ENCODE data around the gene RYR2. TPM values are rescaled to one million over a fixed set of nuclear protein-coding genes. Genes with fewer than 3 reads are reported as not detected.

The RYR2 gene
- total RNA-seq, 4 donors from 2014 or later, result 1.2 to 7.0 (median 2.5) TPM

DNA sequence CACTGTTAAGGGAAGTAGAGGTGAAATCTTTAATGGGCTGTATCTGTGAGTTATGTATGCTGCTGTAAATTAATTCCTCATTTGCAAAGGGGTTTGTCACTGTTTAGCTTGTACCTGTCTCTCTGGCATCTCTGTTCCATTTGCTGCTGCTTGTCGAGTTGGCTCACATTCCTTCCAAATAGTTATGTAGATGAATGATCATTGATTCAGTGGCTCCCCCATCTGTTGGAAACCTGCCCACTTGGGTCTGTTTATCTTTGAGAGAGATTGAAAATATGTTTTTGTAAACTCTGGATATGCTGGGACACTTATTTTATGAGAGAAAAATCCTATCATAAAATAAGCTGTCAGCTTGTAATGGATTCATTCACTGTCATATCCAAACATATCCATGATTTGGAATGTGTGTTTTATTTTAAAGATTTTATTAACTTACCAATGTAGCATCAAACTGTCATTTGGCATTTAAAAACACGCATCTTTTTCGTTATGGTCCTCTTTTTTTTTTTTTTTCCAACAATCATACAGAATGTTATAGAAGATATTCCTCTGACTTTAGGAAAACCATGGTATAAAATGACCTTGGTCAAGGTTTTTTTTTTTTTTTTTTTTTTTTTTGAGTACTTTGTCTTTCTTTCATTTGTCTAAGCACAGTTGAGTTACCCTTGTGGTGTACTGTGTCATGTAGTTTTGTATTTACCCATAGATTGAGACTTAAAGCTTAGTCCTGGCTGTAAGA is 3.5 kb downstream of the RYR2 start:
- no peaks in the 10 kb centered on the region for H3K36me3 ChIP-seq
- peaks cover 0 to 17% (median 5%) of the 10 kb centered on the region in 4 donors for H3K4me1 ChIP-seq
- TF ChIP-seq, protein P1, sequence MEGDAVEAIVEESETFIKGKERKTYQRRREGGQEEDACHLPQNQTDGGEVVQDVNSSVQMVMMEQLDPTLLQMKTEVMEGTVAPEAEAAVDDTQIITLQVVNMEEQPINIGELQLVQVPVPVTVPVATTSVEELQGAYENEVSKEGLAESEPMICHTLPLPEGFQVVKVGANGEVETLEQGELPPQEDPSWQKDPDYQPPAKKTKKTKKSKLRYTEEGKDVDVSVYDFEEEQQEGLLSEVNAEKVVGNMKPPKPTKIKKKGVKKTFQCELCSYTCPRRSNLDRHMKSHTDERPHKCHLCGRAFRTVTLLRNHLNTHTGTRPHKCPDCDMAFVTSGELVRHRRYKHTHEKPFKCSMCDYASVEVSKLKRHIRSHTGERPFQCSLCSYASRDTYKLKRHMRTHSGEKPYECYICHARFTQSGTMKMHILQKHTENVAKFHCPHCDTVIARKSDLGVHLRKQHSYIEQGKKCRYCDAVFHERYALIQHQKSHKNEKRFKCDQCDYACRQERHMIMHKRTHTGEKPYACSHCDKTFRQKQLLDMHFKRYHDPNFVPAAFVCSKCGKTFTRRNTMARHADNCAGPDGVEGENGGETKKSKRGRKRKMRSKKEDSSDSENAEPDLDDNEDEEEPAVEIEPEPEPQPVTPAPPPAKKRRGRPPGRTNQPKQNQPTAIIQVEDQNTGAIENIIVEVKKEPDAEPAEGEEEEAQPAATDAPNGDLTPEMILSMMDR (IDR thresholded peaks at IDR 0.05), result no peak
- no peak for TF ChIP-seq POLR2A (IDR thresholded peaks at IDR 0.05)
- no peak for TF ChIP-seq EP300 (IDR thresholded peaks at IDR 0.05; ENCODE audit: low read depth)
- no peak for TF ChIP-seq POLR2AphosphoS5 (IDR thresholded peaks at IDR 0.05)
- no peak overlapping the region for H3K4me3 ChIP-seq
- no peaks in the 10 kb centered on the region for H3K9me3 ChIP-seq
- no peak overlapping the region for H3K27ac ChIP-seq
- no peak for DNase-seq
- intact Hi-C loops (cut with DNase I; ENCODE audit: low total_unique reads), result loop anchor here (10.0 kb wide), 1 partner anchor 339 kb away; no protein-coding TSS in a partner anchor
- WGBS, 2 donors (ENCODE audit: low coverage in 1 of 2), result 29 to 39% methylated on average over 3 of the region's 3 CpGs
- in situ Hi-C loops (cut with MboI; ENCODE audit: low pct_ligation_motif_present in 1 of 4, low pct_unique_long_range_greater_than_20kb in 1 of 4, low sequenced_read_pairs in 3 of 4), result no loop called here
- H3K27me3 ChIP-seq, result peaks cover 62% of the 10 kb centered on the region

DNA sequence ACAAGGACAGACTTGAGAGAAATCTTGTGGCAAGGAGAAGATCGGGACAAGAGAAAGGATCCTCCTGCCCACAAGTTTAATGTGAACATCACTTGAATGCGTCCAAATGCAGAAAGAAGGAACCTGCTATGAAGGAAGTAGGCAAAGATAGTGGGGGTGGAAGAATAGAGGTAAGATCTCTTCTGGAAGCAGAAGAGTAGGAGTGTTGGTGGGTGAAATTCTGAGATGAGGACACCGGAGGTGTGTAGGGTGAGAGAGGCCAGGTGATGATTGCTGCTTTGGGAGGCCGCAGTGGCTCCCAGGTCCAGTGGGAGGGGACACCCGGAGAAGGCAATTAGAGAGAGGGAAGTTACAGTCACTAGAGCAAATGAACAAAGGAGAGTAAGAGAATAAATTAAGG is 6.8 kb downstream of the RYR2 start:
- H3K9me3 ChIP-seq, result no peaks in the 10 kb centered on the region
- intact Hi-C loops (cut with DNase I; ENCODE audit: low total_unique reads), result loop anchor here (10.0 kb wide), 1 partner anchor 336 kb away; no protein-coding TSS in a partner anchor

DNA sequence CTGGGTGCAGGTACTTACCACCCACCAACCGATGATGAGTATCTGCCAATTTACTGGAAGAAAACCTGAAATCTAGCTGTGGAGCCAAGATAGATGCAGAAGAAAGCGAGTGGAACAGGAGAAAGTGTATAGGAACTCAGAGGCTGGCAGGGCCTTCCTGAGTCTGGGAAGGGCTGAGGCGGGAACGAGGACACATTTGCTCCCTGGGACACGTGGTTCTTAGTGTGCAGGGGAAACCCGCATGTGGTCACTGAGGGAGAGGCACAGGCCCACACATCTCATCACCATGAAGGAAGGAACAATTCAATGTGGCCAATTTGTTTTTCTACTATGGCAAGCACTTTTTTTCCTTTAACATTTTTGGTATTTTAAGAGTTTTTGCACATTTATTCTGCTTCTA is 8.2 kb downstream of the RYR2 start:
- H3K36me3 ChIP-seq, result no peaks in the 10 kb centered on the region
- H3K27ac ChIP-seq, result no peak overlapping the region
- no peak overlapping the region for H3K4me3 ChIP-seq
- no peaks in the 10 kb centered on the region for H3K4me1 ChIP-seq
- in situ Hi-C loops (cut with MboI; ENCODE audit: low pct_ligation_motif_present in 1 of 4, low pct_unique_long_range_greater_than_20kb in 1 of 4, low sequenced_read_pairs in 3 of 4) (no loop called here), intact Hi-C loops (cut with DNase I; ENCODE audit: low total_unique reads) (no loop called here)
- H3K9me3 ChIP-seq, result no peaks in the 10 kb centered on the region
- no peak for DNase-seq
- WGBS, 2 donors (ENCODE audit: low coverage in 1 of 2), result 50 to 82% methylated on average over 1 to 6 of the region's 6 CpGs
- TF ChIP-seq POLR2AphosphoS5 (IDR thresholded peaks at IDR 0.05), result no peak
- TF ChIP-seq, protein P1 (IDR thresholded peaks at IDR 0.05), result no peak
- TF ChIP-seq EP300 (IDR thresholded peaks at IDR 0.05; ENCODE audit: low read depth), result no peak
- TF ChIP-seq POLR2A (IDR thresholded peaks at IDR 0.05), result no peak
- peaks cover 15% of the 10 kb centered on the region for H3K27me3 ChIP-seq

More for the DNA sequence above, 6.8 kb downstream of the RYR2 start:
- no peak for DNase-seq
- Histone ChIP-seq H3K4me1 (no peaks in the 10 kb centered on the region), H3K36me3 (no peaks in the 10 kb centered on the region), H3K27me3 (peaks cover 29% of the 10 kb centered on the region), H3K27ac (no peak overlapping the region), H3K4me3 (no peak overlapping the region)
- TF ChIP-seq, protein P1 (IDR thresholded peaks at IDR 0.05), result no peak
- no peak for TF ChIP-seq POLR2A (IDR thresholded peaks at IDR 0.05)
- TF ChIP-seq EP300 (IDR thresholded peaks at IDR 0.05; ENCODE audit: low read depth), result no peak
- no peak for TF ChIP-seq POLR2AphosphoS5 (IDR thresholded peaks at IDR 0.05)
- 80 to 81% methylated on average over 5 of the region's 5 CpGs for WGBS, 2 donors (ENCODE audit: low coverage in 1 of 2)
- in situ Hi-C loops (cut with MboI; ENCODE audit: low pct_ligation_motif_present in 1 of 4, low pct_unique_long_range_greater_than_20kb in 1 of 4, low sequenced_read_pairs in 3 of 4), result no loop called here

DNA sequence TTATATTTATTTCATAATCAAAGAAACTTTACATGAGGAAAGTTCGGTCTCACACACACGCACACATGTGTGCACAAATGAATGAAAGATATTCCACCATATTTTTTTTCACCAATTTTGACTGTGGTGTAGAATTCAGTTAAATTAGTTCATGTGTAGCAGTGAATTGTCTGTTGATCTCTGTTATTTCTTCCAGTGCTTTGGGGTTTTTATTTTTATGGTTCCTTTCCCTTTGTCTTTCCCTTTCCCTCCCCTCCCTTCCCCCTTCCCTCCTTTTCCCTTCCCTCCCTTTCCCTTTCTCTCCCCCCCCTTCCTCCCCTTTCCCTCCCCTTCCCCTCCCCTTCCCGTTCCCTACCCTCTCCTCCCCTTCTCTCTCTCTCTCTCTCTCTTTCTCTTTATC is 8.9 kb downstream of the RYR2 start:
- no peaks in the 10 kb centered on the region for H3K36me3 ChIP-seq
- DNase-seq, result no peak
- no peaks in the 10 kb centered on the region for H3K9me3 ChIP-seq
- H3K4me1 ChIP-seq, result no peaks in the 10 kb centered on the region
- intact Hi-C loops (cut with DNase I; ENCODE audit: low total_unique reads) (no loop called here), in situ Hi-C loops (cut with MboI; ENCODE audit: low pct_ligation_motif_present in 1 of 4, low pct_unique_long_range_greater_than_20kb in 1 of 4, low sequenced_read_pairs in 3 of 4) (no loop called here)
- H3K4me3 ChIP-seq, result no peak overlapping the region
- TF ChIP-seq EP300 (IDR thresholded peaks at IDR 0.05; ENCODE audit: low read depth) (no peak), POLR2A (IDR thresholded peaks at IDR 0.05) (no peak), POLR2AphosphoS5 (IDR thresholded peaks at IDR 0.05) (no peak)
- TF ChIP-seq, protein P1 (IDR thresholded peaks at IDR 0.05), result no peak
- H3K27me3 ChIP-seq, result peaks cover 10% of the 10 kb centered on the region
- WGBS, 2 donors (ENCODE audit: low coverage in 1 of 2), result 71 to 100% methylated on average over 2 to 3 of the region's 3 CpGs
- no peak overlapping the region for H3K27ac ChIP-seq
